OCI-LY7 (cell line): ENCODE results near the gene CDK15.

Experiments used
- CTCF ChIP-seq: fragments of 200-600 bp; sonication (generic); conservative IDR thresholded peaks from 2 replicates; pipeline ENCODE4 v1.5.1; 2014; ENCODE audit warnings: mild to moderate bottlenecking, antibody characterized with exemption, low read length, moderate library complexity, mixed read lengths
- EZH2phosphoT487 ChIP-seq: fragments of 200-600 bp; sonication (generic); IDR thresholded peaks from 2 replicates; pipeline ENCODE4 v1.6.1; 2018; ENCODE audit warnings: low read depth, borderline replicate concordance, mild to moderate bottlenecking, mixed run types, antibody characterized with exemption, low read length, moderate library complexity, mixed read lengths

DNA sequence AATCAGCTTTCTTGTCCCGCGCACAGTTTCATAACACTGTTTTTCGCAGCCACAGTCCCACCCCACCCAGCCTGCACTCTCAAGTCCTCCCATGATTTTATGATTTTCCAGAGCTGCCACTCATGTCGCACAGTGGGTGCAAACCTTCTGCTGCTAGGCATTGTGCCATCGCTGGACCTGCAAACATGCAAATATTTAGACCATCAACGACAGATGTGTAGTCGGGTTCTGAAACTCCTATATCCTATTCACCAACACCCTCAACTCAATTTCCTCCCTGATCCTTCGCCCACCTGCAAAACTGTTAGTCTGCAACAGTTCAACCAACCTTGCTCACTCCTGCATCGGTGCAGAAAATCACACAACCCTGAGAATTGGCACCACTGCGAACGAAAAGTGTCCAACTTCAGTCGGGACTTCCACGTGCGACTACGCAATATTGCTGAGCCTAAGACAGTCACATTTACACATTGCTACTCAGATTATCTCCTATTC lies 24.7 kb upstream of the CDK15 start:
- no peak; the same call in 1 of the 2 replicates for TF ChIP-seq CTCF
- no peak for TF ChIP-seq EZH2phosphoT487
